GM19467 (cell line): Measurements from ENCODE around the gene NEURL1B.

Experiments
- ATAC-seq: cut with Tn5 transposase; IDR thresholded peaks from one replicate; pipeline ENCODE4 v1.9.1; 2021; ENCODE audit warnings: mild to moderate bottlenecking, moderate library complexity; ENCODE audit not compliant: unreplicated experiment

NEURL1B gene

DNA sequence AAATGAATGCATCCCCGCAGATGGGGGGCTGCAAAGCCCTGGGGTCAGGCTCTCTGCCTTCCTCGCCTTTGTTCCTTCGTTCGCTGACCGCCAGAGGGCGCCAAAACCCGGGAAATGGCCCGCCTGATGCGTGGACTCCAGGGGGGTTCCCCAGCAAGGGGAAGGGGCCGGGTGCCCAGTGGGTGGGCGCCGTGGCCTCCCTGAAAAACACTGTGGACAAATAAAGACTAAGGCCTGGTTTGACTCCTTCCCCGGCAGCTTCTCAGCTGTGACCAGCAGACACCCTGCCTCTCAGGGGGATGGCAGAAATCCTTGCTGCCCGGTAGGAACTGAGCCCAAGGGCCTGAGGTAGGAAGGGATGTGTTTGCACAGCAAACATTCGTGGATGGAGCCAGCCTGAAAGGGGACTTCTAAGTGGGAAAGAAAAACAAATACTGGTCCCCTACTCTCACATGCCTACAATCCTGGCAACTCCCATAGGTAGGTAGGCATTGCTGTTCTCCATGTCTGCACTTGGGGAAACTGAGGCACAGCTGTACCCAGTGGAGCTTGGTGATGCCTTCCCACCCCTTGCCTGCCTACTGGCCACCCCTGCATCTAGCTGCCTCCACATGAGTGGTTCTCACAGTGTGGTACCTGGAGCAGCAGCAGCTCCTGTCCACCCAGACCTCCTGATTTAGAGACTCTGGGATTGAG is 72.2 kb downstream of the NEURL1B start:
- ATAC-seq = no peak

DNA sequence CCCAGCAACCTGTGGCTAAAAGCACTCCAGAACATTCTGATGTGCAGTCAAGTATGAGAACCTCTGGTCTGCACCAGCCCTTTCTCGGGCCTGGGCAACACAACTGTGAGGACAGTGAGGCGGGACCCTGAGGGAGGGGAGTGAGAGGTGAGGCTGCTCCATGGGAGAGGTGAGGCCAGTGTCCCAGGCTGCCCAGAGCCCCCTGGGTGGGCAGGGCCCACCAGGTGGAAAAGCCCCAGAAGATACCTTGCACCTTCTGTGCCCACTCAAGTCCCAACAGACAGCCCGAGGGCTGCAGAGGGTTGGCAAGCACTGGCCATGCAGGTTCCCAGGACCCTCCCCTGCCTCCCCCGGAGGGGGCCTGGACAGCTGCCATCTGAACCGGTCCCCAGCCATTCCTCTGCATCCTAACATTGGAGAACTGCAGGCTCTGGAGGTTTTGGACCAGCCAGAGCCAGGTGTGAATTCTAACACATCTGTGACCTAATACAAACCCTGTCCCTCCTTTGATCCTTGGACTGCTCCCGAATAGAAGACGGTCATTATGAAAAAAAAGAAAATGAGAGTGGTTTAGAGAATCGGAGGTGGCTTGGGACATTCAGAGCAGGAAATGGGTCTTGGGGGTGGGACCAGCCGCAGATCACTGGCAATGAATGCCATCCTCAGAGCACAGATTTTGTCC is 72.9 kb downstream of the NEURL1B start:
- ATAC-seq = no peak

GRCh38 chr5:172714491-172715420 is 73.7 kb downstream of the NEURL1B start:
- no peak for ATAC-seq

- no peak for ATAC-seq
Observed at GRCh38 chr5:172715421-172715780, 74.3 kb downstream of the NEURL1B start.

GRCh38 chr5:172715931-172716682 is 75.0 kb downstream of the NEURL1B start:
- no peak for ATAC-seq

DNA sequence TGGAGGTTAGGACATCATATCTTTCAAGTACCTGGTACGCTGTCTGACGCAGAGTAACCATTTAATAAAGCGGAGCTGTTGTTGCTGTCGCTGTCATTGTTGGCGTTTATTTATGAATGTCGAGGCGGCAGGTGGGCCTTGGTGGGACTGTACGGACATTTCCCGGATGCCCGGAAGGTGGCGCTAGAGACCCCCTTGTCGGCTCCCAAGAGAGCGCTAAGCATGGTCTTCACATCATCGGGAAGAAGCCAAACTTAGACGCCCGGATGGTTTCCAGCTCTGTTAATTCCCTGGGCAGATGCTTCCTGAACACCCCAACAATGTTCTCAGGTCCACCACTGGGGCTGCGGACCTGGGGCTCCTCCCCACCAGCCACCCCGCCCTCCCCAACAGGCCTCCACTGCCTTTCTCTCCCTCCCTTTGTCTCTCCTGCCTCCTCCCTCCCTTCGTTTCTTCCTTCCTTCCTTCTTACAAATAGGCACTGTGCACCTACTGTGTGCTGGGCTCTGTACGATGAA is 75.8 kb downstream of the NEURL1B start:
- no peak for ATAC-seq

- no peak for ATAC-seq
Observed at GRCh38 chr5:172717481-172718195, 76.6 kb downstream of the NEURL1B start.

DNA sequence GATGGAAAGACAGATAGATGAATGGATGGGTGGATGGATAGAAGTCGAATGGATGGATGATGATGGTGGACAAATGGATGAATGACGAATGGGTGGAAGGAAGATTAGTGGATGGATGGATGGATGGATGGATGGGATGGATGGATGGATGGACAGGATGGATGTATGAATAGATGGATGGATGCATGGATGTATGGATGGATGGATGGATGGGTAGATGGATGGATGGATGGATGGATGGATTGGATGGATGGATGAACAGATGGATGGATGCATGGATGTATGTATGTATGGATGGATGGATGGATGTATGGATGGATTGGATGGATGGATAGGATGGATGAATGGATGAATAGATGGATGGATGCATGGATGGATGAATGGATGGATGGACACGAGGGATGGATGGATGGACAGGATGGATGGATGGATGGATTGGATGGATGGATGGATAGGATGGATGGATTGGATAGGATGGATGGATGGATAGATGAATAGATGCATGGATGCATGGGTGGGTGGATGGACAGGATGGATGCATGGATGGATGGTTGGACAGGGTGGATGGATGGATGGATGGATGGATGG is 77.6 kb downstream of the NEURL1B start:
- no peak for ATAC-seq

- ATAC-seq = no peak
Observed at GRCh38 chr5:172719211-172719610, 78.1 kb downstream of the NEURL1B start.

DNA sequence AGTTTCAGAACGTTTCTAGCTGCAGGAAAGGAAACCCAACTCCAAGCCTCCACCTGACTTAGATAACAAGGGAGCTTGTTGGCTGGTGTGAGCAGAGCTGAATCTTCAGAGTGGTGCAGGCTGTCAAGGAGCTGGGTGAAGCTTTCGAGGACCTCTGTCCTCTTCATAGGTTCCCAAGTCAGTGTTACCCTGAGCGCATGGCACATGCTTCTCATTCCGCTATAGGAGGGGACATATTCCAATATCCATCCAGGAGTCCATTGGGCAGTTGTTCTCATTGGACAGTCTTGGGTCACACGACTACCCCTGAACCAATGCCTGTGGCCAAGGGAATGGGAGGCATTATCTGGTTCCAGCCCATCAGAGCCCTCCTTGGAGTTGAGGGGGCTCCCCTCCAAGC is 79.6 kb downstream of the NEURL1B start:
- ATAC-seq = no peak

- no peak for ATAC-seq
Observed at GRCh38 chr5:172721455-172722326, 80.6 kb downstream of the NEURL1B start.

- no peak for ATAC-seq
Observed at GRCh38 chr5:172722327-172722815, 81.3 kb downstream of the NEURL1B start.

DNA sequence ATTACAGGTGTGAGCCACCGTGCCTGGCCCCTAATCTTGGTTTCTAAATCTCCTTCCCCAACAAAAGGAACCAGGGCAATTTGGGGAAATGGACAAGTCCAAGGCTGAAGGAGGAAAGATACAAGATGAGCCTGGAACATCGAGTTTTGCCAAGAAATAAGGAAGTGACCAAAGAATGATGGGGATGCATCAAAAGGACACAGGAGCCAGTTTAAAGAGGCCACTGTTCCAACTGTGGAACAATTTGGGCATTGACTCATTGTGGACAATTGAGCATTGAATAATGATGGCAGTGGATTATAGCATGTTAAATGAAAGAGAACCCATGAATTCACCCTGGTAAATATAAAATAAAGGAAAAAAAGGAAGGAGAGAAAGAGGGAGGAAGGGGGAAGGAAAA is 82.4 kb downstream of the NEURL1B start:
- ATAC-seq = no peak

DNA sequence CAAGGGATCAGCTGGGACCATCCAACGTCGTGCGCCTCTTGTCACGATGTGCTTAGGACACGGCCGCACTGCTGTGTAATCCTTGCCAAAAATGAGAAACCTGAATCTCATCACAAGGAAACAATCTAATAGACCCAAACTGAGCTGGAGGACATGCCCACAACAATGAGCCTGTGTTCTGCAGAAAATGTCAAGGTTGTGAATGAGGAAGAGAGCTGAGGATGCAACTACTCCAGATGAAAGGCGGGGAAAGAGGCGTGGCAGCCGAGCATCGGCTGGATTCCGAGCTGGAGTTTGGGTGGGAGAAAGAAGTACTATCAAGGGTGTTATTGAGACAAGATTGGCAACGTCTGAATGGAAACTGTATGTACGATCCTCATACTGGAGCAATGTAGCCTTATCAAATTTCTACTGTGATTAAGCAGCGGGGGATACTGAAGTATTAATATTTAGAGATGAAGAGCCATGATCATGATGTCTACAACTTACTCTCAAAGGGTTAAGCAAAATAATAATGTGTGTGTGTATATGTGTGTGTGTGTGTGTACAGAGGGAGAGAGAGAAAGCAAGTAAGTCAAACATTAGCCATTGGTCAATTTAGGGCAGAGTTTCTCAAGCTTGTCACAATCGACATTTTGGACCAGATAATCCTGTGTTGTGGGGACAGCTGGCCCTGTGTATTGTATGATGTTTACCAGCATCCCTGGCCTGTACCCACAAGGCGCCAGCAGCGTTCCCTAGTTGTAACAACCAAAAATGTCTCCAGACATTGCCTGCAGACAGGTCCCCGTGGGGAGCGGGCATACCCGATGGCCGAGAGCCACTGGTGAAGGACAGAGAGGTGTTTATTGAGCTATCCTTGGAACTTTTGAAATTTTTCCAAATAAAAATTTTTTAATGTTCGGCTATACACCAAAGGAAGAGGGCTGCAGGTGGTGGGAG is 83.5 kb downstream of the NEURL1B start:
- ATAC-seq = no peak

- no peak for ATAC-seq
Observed at GRCh38 chr5:172725273-172725672, 84.2 kb downstream of the NEURL1B start.

DNA sequence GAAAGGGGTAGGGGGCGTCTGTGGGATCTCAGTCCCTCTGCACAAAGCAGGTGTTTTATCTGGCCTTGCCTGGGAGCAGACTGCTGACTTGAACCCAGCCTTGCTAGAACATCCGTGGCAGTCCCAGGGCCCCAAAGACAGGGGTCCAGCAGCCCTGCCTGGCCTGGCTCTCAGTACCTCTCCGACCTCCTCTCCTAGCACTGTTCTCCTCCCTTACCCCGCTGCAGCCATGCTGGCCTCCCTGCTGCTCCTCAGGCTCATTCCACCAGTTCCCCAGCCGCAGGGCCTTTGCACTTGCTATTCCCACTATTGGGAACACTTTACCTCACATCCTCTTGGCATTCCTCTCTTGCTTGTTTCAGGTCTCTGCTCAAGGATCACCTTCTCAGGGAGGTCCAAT is 84.7 kb downstream of the NEURL1B start:
- no peak for ATAC-seq

DNA sequence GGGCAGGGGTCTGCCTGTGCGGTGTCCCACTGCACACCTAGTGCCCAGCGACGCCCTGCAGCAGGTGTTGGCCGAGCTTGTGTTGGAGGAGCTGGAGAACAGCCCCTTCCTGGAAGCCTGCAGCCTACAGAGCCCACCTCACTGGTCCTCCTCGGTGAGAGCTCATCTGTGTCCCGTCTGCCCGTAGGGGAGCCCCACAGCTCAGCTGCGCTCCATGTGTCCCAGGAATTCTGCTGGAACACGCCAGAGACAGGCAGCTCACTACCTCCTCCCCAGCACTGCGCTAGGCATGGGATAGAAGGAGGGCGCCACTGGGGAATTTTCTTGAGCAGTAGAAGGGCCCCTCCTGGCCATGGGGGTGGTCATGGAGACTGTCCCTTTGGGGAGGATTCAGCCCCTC is 85.9 kb downstream of the NEURL1B start:
- no peak for ATAC-seq
